LNCAP (cell line): ENCODE data around the gene RUFY3.

Experiments used
- TF ChIP-seq, protein P1 (sequence below): fragments of 450-650 bp; IDR thresholded peaks from 2 replicates; pipeline ENCODE4 v1.5.1; 2017; ENCODE audit warnings: mild to moderate bottlenecking

Gene RUFY3

DNA sequence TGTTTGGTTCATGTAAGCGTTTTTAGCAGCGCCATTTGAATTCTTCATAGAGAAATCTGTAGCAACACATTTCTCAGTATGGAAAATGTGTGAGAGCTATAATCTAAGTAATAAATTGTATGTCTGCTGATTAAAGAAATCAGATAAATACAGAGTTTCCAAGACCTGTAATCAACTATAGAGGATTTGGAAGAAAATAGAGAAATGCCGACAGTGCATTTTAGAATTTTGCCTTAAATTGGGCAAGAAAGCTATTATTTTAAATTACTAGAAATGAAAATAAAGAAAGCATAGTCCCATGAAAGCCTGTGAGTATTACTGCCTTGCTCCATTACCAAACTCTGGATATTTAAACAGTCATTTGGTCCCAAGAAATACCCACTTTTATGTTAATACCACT is 2.7 kb downstream of the RUFY3 start:
- TF ChIP-seq, protein P1, sequence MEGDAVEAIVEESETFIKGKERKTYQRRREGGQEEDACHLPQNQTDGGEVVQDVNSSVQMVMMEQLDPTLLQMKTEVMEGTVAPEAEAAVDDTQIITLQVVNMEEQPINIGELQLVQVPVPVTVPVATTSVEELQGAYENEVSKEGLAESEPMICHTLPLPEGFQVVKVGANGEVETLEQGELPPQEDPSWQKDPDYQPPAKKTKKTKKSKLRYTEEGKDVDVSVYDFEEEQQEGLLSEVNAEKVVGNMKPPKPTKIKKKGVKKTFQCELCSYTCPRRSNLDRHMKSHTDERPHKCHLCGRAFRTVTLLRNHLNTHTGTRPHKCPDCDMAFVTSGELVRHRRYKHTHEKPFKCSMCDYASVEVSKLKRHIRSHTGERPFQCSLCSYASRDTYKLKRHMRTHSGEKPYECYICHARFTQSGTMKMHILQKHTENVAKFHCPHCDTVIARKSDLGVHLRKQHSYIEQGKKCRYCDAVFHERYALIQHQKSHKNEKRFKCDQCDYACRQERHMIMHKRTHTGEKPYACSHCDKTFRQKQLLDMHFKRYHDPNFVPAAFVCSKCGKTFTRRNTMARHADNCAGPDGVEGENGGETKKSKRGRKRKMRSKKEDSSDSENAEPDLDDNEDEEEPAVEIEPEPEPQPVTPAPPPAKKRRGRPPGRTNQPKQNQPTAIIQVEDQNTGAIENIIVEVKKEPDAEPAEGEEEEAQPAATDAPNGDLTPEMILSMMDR: no peak

DNA sequence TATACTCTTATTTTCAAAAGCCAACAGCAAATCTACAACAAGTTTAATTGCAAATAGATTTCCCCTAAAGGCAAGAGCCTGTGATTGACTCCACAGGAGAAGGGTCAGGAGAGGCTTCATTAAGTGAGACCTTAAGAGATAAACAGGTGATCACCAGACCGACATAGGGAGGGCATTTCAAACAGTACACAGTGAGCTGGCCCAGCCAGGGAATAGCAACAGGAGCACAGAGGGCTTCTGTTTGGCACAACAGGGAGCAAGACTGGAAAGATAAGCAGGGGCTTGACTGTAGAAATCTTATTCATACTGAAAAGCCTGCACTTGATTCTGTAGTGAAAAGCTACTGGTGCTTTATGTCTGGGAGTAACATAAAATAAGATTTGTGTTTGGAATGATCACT is 3.9 kb downstream of the RUFY3 start:
- TF ChIP-seq, protein P1: no peak

DNA sequence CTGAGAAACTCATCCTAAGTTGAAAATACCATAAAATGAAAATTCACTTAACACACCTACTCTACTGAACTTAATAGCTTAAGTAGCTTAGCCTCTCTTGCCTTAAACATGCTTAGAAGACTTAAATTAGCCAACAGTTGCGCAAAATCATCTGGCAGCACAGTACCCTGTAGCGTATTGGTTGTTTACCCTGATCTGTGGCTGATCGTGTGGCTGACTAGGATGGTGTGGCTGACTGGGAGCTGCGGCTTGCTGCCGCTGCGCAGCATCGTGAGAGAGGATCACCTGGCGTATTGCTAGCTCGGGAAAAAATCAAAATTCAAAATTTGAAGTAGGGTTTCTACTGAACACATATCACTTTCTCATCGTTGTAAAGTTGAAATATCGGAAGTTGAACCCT is 6.3 kb downstream of the RUFY3 start:
- TF ChIP-seq, protein P1: no peak

- TF ChIP-seq, protein P1: no peak
Measured at GRCh38 chr4:70734168-70734954, 12.6 kb downstream of the RUFY3 start.

DNA sequence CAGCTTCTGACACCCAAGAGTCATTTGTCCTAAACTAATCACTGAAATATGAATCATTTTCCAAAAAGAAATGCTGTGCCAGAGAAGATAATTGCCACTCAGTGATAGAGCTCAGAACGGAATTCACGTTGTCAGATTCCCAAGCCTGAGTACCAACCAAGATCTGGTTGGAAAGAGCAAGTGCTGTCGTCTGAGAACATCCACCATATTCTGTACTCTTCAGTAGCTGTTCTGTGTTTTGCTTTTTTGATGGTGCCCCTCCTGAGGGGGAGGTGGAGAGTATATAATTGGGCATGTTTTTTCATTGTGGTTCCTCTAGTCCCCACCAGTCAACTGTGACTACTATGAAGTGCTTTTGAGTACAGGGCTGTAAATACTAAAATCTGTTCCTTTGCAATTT is 13.2 kb downstream of the RUFY3 start:
- TF ChIP-seq, protein P1: no peak

DNA sequence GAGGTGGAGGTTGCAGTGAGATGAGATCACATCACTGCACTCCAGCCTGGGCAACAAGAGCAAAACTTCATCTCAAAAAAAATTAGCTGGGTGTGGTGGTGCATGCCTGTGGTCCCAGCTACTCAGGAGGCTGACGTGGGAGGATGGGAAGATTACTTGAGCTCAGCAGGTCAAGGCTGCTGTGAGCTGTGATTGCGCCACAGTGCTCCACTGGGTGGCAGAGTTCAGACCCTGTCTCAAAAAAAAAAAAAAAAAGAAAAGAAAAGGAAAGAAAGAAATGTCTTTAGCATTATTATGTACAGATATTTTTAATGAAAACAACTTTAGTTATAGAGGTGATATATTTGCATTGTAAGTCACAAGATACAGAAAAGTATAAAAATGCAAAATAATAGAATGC is 14.2 kb downstream of the RUFY3 start:
- TF ChIP-seq, protein P1: peak; percentile 65

DNA sequence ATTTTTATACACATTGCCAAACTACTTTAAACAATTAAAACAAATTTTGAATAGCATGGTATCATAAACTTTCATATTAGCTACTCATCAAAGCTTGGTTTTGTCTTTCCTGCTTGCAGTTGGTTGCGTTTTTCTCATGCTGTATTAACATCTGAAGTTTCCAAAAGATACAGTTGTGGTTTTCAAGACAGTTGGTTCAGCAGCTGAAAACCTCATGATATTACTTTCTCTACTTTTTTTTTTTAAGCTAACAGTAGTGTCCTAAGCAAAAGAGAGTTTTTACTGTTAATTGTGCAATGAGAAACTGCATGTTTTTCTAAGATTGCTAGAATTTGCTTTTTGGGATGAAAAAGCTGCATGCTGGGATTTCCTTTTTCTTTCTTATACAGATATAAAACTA is 15.2 kb downstream of the RUFY3 start:
- TF ChIP-seq, protein P1: no peak

GRCh38 chr4:70737409-70737808 is 15.6 kb downstream of the RUFY3 start:
- TF ChIP-seq, protein P1: no peak
